SK-N-SH (cell line): Measurements from ENCODE around the gene CEP41. TPM values are rescaled to one million over a fixed set of nuclear protein-coding genes. Genes with fewer than 3 reads are reported as not detected.
A peak's percentile ranks its signal among the peaks of the same experiment; 100 is the strongest.

Experiments used
- CTCF ChIA-PET: fragments of 300-600, 350-600 bp; formaldehyde crosslinking; extraction: SDS; loops from one replicate; lab custom pipeline; 2021; lab: Yijun Ruan, JAX
- POLR2A ChIA-PET: fragments of 350-600 bp; sonication (Branson Sonifier 250); formaldehyde crosslinking; extraction: SDS; loops from one replicate; lab custom pipeline; 2020; ENCODE audit warnings: antibody characterized with exemption, inconsistent platforms; lab: Yijun Ruan, JAX
- DNase-seq: peaks from one replicate; pipeline ENCODE4 v3.0.0; 2012
- H2AFZ ChIP-seq: fragments of 200-600 bp; sonication (generic); 2 replicates; pipeline ENCODE4 v1.8.1; 2016; ENCODE audit warnings: antibody characterized with exemption, mild to moderate bottlenecking, low read depth
- H3F3A ChIP-seq: fragments of 200-600 bp; sonication (generic); replicated peaks from 2 replicates; pipeline ENCODE3; 2016; ENCODE audit warnings: antibody characterized with exemption, mild to moderate bottlenecking; ENCODE audit not compliant: insufficient read depth
- H3K27ac ChIP-seq, 2 experiments: fragments of 200-500 bp in 1 of 2; fragments of 200-600 bp in 1 of 2; sonication (Bioruptor generic) in 1 of 2; sonication (generic), shearing (Covaris generic) in 1 of 2; 2 replicates each; pipeline versions ENCODE4 v1.5.1 to v1.6.1; 2014 to 2016; ENCODE audit warnings: low read depth in 2 of 2, inconsistent platforms in 1 of 2, low read length in 1 of 2, mild to moderate bottlenecking in 1 of 2, mixed read lengths in 1 of 2
- H3K27me3 ChIP-seq: fragments of 200-600 bp; sonication (generic), shearing (Covaris generic); 2 replicates; pipeline ENCODE4 v1.6.1; 2016; ENCODE audit warnings: mixed run types; ENCODE audit not compliant: insufficient read depth
- H3K36me3 ChIP-seq, 2 experiments: fragments of 200-500 bp in 1 of 2; fragments of 200-600 bp in 1 of 2; sonication (Bioruptor generic) in 1 of 2; sonication (generic) in 1 of 2; replicated peaks in 1 of 2; 2 replicates each; pipeline versions ENCODE3 to v1.5.1; 2014 to 2016; ENCODE audit warnings: low read length in 1 of 2, mild to moderate bottlenecking in 1 of 2; ENCODE audit not compliant: insufficient read depth in 2 of 2, control insufficient read depth in 1 of 2
- H3K4me1 ChIP-seq, 2 experiments: fragments of 200-500 bp in 1 of 2; fragments of 200-600 bp in 1 of 2; sonication (Bioruptor generic) in 1 of 2; sonication (generic), shearing (Covaris generic) in 1 of 2; 2 replicates each; pipeline versions ENCODE4 v1.5.1 to v1.6.1; 2014 to 2016; ENCODE audit warnings: low read depth in 1 of 2, low read length in 1 of 2, mixed run types in 1 of 2; ENCODE audit not compliant: insufficient read depth in 2 of 2, control insufficient read depth in 1 of 2
- H3K4me2 ChIP-seq: fragments of 200-600 bp; sonication (generic), shearing (Covaris generic); 2 replicates; pipeline ENCODE4 v1.6.1; 2017; ENCODE audit warnings: mixed run types
- H3K4me3 ChIP-seq, 2 experiments: fragments of 200-500 bp in 1 of 2; fragments of 200-600 bp in 1 of 2; sonication (Bioruptor generic) in 1 of 2; sonication (generic), shearing (Covaris generic) in 1 of 2; 2 replicates each; pipeline versions ENCODE4 v1.5.1 to v1.8.1; 2014 to 2016; ENCODE audit warnings: low read depth in 2 of 2, inconsistent platforms in 1 of 2, low read length in 1 of 2, mild to moderate bottlenecking in 1 of 2, mixed read lengths in 1 of 2, moderate library complexity in 1 of 2
- H3K79me2 ChIP-seq: fragments of 200-600 bp; sonication (generic); 2 replicates; pipeline ENCODE4 v1.8.1; 2017; ENCODE audit warnings: mild to moderate bottlenecking; ENCODE audit not compliant: insufficient read depth
- H3K9ac ChIP-seq: fragments of 200-600 bp; sonication (generic); 2 replicates; pipeline ENCODE4 v1.6.1; 2017; ENCODE audit warnings: mixed run types
- H3K9me2 ChIP-seq: fragments of 200-600 bp; sonication (generic); 2 replicates; pipeline ENCODE4 v1.6.1; 2017; ENCODE audit warnings: mixed run types
- H3K9me3 ChIP-seq: fragments of 200-600 bp; sonication (generic); 2 replicates; pipeline ENCODE4 v1.6.1; 2017; ENCODE audit warnings: mixed run types, mild to moderate bottlenecking, moderate library complexity
- H4K20me1 ChIP-seq: fragments of 200-600 bp; sonication (generic); 2 replicates; pipeline ENCODE4 v1.6.1; 2017; ENCODE audit warnings: mild to moderate bottlenecking, mixed run types; ENCODE audit not compliant: insufficient read depth
- CHD2 ChIP-seq: fragments of 150-350 bp; IDR thresholded peaks from 2 replicates; pipeline ENCODE4 v1.6.1; 2018; ENCODE audit warnings: low read length; ENCODE audit not compliant: partially characterized antibody
- ELF1 ChIP-seq: IDR thresholded peaks from 2 replicates; pipeline ENCODE4 v1.4.0; 2012
- EZH2phosphoT487 ChIP-seq: fragments of 200-600 bp; sonication (generic); IDR thresholded peaks from 2 replicates; pipeline ENCODE4 v1.6.1; 2017; ENCODE audit warnings: low read depth, mixed run types, mild to moderate bottlenecking, antibody characterized with exemption, moderate library complexity, borderline replicate concordance
- FOSL2 ChIP-seq: IDR thresholded peaks from 2 replicates; pipeline ENCODE4 v1.4.0; 2012; ENCODE audit warnings: low read depth, mild to moderate bottlenecking, moderate library complexity, borderline replicate concordance
- FOXJ3 ChIP-seq: sonication (generic); formaldehyde crosslinking; IDR thresholded peaks from 2 replicates; pipeline ENCODE4 v1.5.1; 2020; ENCODE audit warnings: mild to moderate bottlenecking, missing genetic modification reagents
- JUND ChIP-seq: IDR thresholded peaks from 2 replicates; pipeline ENCODE4 v1.4.0; 2012
- MXI1 ChIP-seq: IDR thresholded peaks from 2 replicates; pipeline ENCODE4 v1.6.1; 2012; ENCODE audit warnings: mild to moderate bottlenecking, low read depth, low read length, improper control_type of control experiment
- NFIC ChIP-seq: IDR thresholded peaks from 2 replicates; pipeline ENCODE4 v1.4.0; 2012; ENCODE audit warnings: borderline replicate concordance
- POLR2AphosphoS5 ChIP-seq: IDR thresholded peaks from 2 replicates; pipeline ENCODE4 v1.6.1; 2012; ENCODE audit warnings: low read depth, low read length
- RCOR1 ChIP-seq: fragments of 150-350 bp; IDR thresholded peaks from 2 replicates; pipeline ENCODE4 v1.6.1; 2017; ENCODE audit warnings: antibody characterized with exemption, low read length
- RFX5 ChIP-seq: IDR thresholded peaks from 2 replicates; pipeline ENCODE4 v1.6.1; 2012; ENCODE audit warnings: mild to moderate bottlenecking, improper control_type of control experiment, low read length
- RXRA ChIP-seq: IDR thresholded peaks from 2 replicates; pipeline ENCODE4 v1.4.0; 2012; ENCODE audit warnings: low read depth, mild to moderate bottlenecking, borderline replicate concordance
- SMC3 ChIP-seq: IDR thresholded peaks from 2 replicates; pipeline ENCODE4 v1.6.1; 2012; ENCODE audit warnings: low read depth, low read length, improper control_type of control experiment
- TCF12 ChIP-seq: IDR thresholded peaks from 2 replicates; pipeline ENCODE4 v1.4.0; 2012
- USF1 ChIP-seq: IDR thresholded peaks from 2 replicates; pipeline ENCODE4 v1.4.0; 2012; ENCODE audit warnings: low read depth, borderline replicate concordance
- YY1 ChIP-seq: IDR thresholded peaks from 2 replicates; pipeline ENCODE4 v1.4.0; 2012; ENCODE audit warnings: low read depth, mild to moderate bottlenecking
- WGBS: methylation state at CpG from one replicate; pipeline ENCODE4 v1.1.6; 2017; ENCODE audit warnings: low lambda C conversion rate; 5-methylcytosine and 5-hydroxymethylcytosine counted together
- polyA plus RNA-seq, 3 experiments: library from polyadenylated mRNA; depleted of rRNA; stranded (reverse); fragments of >200 nt; gene quantifications; 2 replicates each; pipeline ENCODE4 v1.2.3, GENCODE V29; 2012
- TF ChIP-seq, protein P1 (sequence below): fragments of 200-600 bp; sonication (generic); IDR thresholded peaks from 2 replicates; pipeline ENCODE4 v1.6.1; 2017; ENCODE audit warnings: antibody characterized with exemption, mild to moderate bottlenecking, moderate library complexity
- TF ChIP-seq, protein P2 (sequence below): IDR thresholded peaks from 2 replicates; pipeline ENCODE4 v1.4.0; 2012; ENCODE audit warnings: low read depth
- TF ChIP-seq, protein P3 (sequence below): IDR thresholded peaks from 2 replicates; pipeline ENCODE4 v1.4.0; 2012; ENCODE audit warnings: low read depth, borderline replicate concordance

Gene CEP41
- polyA plus RNA-seq, 1 of the 3 experiments (the other 2 are of a cell fraction): 20.9 TPM

GRCh38 chr7:130365511-130366441, 75.0 kb downstream of the CEP41 start (continued):
- TF ChIP-seq CHD2: peak; percentile 74
- TF ChIP-seq POLR2AphosphoS5: no peak
- no peak for TF ChIP-seq ELF1
- TF ChIP-seq MXI1: 0 out of 2 replicates have a peak, but pooled peaks have one; percentile 13
- TF ChIP-seq, protein P1, sequence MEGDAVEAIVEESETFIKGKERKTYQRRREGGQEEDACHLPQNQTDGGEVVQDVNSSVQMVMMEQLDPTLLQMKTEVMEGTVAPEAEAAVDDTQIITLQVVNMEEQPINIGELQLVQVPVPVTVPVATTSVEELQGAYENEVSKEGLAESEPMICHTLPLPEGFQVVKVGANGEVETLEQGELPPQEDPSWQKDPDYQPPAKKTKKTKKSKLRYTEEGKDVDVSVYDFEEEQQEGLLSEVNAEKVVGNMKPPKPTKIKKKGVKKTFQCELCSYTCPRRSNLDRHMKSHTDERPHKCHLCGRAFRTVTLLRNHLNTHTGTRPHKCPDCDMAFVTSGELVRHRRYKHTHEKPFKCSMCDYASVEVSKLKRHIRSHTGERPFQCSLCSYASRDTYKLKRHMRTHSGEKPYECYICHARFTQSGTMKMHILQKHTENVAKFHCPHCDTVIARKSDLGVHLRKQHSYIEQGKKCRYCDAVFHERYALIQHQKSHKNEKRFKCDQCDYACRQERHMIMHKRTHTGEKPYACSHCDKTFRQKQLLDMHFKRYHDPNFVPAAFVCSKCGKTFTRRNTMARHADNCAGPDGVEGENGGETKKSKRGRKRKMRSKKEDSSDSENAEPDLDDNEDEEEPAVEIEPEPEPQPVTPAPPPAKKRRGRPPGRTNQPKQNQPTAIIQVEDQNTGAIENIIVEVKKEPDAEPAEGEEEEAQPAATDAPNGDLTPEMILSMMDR: no peak

GRCh38 chr7:130365088-130365487, 75.7 kb downstream of the CEP41 start:
- TF ChIP-seq RXRA (no peak), TCF12 (no peak), FOSL2 (no peak), FOXJ3 (CRISPR knock-in tag) (no peak), EZH2phosphoT487 (no peak), RCOR1 (no peak), JUND (no peak), POLR2AphosphoS5 (no peak), USF1 (no peak), NFIC (no peak), SMC3 (no peak), RFX5 (no peak), MXI1 (no peak), YY1 (no peak)
- TF ChIP-seq, protein P2, sequence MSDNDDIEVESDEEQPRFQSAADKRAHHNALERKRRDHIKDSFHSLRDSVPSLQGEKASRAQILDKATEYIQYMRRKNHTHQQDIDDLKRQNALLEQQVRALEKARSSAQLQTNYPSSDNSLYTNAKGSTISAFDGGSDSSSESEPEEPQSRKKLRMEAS: no peak
- TF ChIP-seq, protein P3, sequence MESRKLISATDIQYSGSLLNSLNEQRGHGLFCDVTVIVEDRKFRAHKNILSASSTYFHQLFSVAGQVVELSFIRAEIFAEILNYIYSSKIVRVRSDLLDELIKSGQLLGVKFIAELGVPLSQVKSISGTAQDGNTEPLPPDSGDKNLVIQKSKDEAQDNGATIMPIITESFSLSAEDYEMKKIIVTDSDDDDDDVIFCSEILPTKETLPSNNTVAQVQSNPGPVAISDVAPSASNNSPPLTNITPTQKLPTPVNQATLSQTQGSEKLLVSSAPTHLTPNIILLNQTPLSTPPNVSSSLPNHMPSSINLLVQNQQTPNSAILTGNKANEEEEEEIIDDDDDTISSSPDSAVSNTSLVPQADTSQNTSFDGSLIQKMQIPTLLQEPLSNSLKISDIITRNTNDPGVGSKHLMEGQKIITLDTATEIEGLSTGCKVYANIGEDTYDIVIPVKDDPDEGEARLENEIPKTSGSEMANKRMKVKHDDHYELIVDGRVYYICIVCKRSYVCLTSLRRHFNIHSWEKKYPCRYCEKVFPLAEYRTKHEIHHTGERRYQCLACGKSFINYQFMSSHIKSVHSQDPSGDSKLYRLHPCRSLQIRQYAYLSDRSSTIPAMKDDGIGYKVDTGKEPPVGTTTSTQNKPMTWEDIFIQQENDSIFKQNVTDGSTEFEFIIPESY: no peak
- H3K79me2 ChIP-seq: no peaks in the 10 kb centered on the region
- WGBS: 85% methylated on average over 2 of the region's 2 CpGs
- peak overlapping the region in 1 of 2 experiments; percentile 96; a peak in 2 of 4 replicates for H3K27ac ChIP-seq
- H3K36me3 ChIP-seq: no peaks in the 10 kb centered on the region
- POLR2A ChIA-PET: interaction anchor here (1.0 kb wide), 1 partner anchor 160 kb away, joined by 5 read pairs; the partner anchor contains the start of gene TMEM209
- H3K9ac ChIP-seq: no peak overlapping the region
- peaks cover 13% of the 10 kb centered on the region for H3F3A ChIP-seq
- CTCF ChIA-PET: interaction anchor here (1.0 kb wide), 2 partner anchors 12 to 27 kb away, joined by 3 read pairs; no protein-coding TSS in a partner anchor
- H3K27me3 ChIP-seq: no peaks in the 10 kb centered on the region
- no peak for DNase-seq
- no peak overlapping the region; the same call in 1 of the 2 replicates for H2AFZ ChIP-seq
- H4K20me1 ChIP-seq: no peaks in the 10 kb centered on the region
- no peaks in the 10 kb centered on the region for H3K9me2 ChIP-seq
- peaks cover 41 to 65% of the 10 kb centered on the region in 2 experiments for H3K4me1 ChIP-seq
- no peaks in the 10 kb centered on the region for H3K9me3 ChIP-seq
- H3K4me2 ChIP-seq: no peak overlapping the region
- H3K4me3 ChIP-seq: no peak overlapping the region
